Mucosa of descending colon (tissue), 3 donors: ENCODE results near the gene BUD31. TPM values are rescaled to one million over a fixed set of nuclear protein-coding genes. Genes with fewer than 3 reads are reported as not detected.

Experiments
- ATAC-seq: fragments of 200-7000 bp; cut with Tn5 transposase; one replicate; pipeline ENCODE4 v1.9.1; 2020; ENCODE audit warnings: mild to moderate bottlenecking, moderate library complexity
- DNase-seq, 3 donors: peaks; one replicate each; pipeline ENCODE4 v3.0.0-alpha.2; 2020
- H3K36me3 ChIP-seq: fragments of 200-600 bp; one replicate; pipeline ENCODE4 v1.8.0; 2021; ENCODE audit warnings: low read depth, mild to moderate bottlenecking
- H3K4me1 ChIP-seq: fragments of 200-600 bp; one replicate; pipeline ENCODE4 v1.8.0; 2021; ENCODE audit warnings: low read depth, mild to moderate bottlenecking
- H3K4me3 ChIP-seq: fragments of 200-600 bp; one replicate; pipeline ENCODE4 v1.8.0; 2021; ENCODE audit warnings: mild to moderate bottlenecking
- H3K9me3 ChIP-seq: fragments of 200-600 bp; one replicate; pipeline ENCODE4 v1.8.0; 2021; ENCODE audit warnings: mild to moderate bottlenecking
- intact Hi-C, 2 donors: fragments of 100-400 bp; cut with DNase I in 1 of 2; cut with micrococcal nuclease in 1 of 2; formaldehyde crosslinking; loops; one replicate each; pipeline versions ENCODE4 v1.11.0 to v1.11.1; 2022; cut with DNase I, micrococcal nuclease
- total RNA-seq, 3 donors: library from RNA; stranded (reverse); fragmentation: NEBNext Ultra II Directional in 2 of 3; extraction: Animal tissue kit (Norgen Biotek cat#: 25700) in 2 of 3; gene quantifications; one replicate each; pipeline versions ENCODE4 v1.2.1 to v1.2.4, GENCODE V29; 2021 to 2023
- TF ChIP-seq, protein P1 (sequence below): fragments of 200-600 bp; IDR thresholded peaks from one replicate; pipeline ENCODE4 v1.8.0; 2022; ENCODE audit warnings: antibody characterized with exemption, mild to moderate bottlenecking
- donor health status: DM: no; HTN: no; CAD: no; lungs with moderate emphysema.
- donor health status: DM: no; HTN: no; CAD: no.
- donor health status: DM: no; HTN: yes; CAD: no.

BUD31 gene
- total RNA-seq, 3 donors from 2014 or later, result 67.3 to 79.5 (median 76.7) TPM

DNA sequence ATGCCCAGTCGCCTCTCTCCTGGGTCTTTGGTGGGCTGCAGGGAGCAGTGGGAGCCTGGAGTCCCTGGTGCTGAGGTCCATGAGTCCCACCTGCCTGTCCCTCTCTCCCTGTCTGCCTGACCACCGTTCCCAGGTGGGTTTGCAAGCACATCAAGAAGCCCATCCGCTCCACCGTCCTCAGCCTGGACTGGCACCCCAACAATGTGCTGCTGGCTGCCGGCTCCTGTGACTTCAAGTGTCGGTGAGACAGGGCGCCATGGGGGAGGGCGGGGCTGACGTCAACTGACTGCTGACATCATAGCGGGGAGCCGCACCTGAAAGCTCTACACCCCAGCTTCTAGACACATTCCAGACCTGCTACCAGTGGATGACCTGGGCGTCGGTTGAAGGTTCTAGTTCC, 19.0 kb upstream of the BUD31 start:
- intact Hi-C loops, result no loop called here
- H3K4me3 ChIP-seq, result no peak overlapping the region
- H3K36me3 ChIP-seq, result no peaks in the 10 kb centered on the region
- TF ChIP-seq, protein P1, sequence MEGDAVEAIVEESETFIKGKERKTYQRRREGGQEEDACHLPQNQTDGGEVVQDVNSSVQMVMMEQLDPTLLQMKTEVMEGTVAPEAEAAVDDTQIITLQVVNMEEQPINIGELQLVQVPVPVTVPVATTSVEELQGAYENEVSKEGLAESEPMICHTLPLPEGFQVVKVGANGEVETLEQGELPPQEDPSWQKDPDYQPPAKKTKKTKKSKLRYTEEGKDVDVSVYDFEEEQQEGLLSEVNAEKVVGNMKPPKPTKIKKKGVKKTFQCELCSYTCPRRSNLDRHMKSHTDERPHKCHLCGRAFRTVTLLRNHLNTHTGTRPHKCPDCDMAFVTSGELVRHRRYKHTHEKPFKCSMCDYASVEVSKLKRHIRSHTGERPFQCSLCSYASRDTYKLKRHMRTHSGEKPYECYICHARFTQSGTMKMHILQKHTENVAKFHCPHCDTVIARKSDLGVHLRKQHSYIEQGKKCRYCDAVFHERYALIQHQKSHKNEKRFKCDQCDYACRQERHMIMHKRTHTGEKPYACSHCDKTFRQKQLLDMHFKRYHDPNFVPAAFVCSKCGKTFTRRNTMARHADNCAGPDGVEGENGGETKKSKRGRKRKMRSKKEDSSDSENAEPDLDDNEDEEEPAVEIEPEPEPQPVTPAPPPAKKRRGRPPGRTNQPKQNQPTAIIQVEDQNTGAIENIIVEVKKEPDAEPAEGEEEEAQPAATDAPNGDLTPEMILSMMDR, result no peak
- peaks cover 21% of the 10 kb centered on the region for H3K4me1 ChIP-seq
- DNase-seq (no peak), ATAC-seq (no peak)
- no peaks in the 10 kb centered on the region for H3K9me3 ChIP-seq

DNA sequence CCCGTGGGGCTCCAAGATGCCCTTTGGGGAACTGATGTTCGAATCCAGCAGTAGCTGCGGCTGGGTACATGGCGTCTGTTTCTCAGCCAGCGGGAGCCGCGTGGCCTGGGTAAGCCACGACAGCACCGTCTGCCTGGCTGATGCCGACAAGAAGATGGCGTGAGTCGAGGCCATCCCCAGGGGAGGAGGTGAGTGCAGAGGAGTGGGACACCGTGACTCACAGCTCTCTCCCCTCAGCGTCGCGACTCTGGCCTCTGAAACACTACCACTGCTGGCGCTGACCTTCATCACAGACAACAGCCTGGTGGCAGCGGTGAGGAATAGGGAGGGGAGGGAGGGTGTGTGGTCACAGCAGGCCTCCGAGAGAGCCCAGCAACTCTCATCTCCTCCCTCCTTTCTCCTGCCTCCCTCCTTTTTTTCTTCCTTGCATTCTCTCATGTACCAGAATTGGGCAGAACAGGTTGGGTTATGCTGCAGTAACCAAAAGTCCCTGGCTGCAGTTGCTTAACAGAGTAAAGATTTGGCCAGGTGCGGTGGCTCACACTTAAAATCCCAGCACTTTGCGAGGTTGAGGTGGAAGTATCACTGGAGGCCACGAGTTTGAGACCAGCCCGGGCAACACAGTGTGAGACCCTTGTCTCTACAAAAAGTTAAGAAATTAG, 17.7 kb upstream of the BUD31 start:
- intact Hi-C loops, result no loop called here
- Histone ChIP-seq H3K9me3 (no peaks in the 10 kb centered on the region), H3K36me3 (no peaks in the 10 kb centered on the region), H3K4me3 (no peak overlapping the region), H3K4me1 (peaks cover 21% of the 10 kb centered on the region)
- no peak for ATAC-seq
- no peak for DNase-seq
- TF ChIP-seq, protein P1, result no peak

DNA sequence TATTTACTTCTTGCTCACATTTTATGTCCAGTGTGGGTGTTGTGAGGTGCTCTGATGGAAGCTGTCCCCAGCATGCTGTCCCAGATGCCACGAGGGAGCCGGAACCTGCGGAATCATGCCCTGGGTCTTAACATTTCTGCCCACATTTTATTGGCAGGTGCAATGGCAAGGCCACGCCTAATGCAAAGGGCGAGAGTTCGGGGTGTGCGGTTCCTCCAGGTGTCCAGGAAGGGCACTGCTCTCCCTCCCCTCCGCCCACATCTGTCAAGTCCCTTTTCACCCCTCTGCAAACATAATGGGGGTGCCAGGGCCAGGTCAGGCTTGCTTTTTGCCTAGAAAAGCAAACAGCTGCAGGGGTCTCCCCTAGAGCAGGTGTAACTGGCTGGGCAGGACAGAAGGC, 16.7 kb upstream of the BUD31 start:
- DNase-seq, result peak in 2 of 3 donors; percentile 51 to 69
- Histone ChIP-seq H3K9me3 (no peaks in the 10 kb centered on the region), H3K36me3 (no peaks in the 10 kb centered on the region), H3K4me3 (no peak overlapping the region), H3K4me1 (peaks cover 21% of the 10 kb centered on the region)
- peak; percentile 50 for ATAC-seq
- TF ChIP-seq, protein P1, result no peak
- intact Hi-C loops, result no loop called here

DNA sequence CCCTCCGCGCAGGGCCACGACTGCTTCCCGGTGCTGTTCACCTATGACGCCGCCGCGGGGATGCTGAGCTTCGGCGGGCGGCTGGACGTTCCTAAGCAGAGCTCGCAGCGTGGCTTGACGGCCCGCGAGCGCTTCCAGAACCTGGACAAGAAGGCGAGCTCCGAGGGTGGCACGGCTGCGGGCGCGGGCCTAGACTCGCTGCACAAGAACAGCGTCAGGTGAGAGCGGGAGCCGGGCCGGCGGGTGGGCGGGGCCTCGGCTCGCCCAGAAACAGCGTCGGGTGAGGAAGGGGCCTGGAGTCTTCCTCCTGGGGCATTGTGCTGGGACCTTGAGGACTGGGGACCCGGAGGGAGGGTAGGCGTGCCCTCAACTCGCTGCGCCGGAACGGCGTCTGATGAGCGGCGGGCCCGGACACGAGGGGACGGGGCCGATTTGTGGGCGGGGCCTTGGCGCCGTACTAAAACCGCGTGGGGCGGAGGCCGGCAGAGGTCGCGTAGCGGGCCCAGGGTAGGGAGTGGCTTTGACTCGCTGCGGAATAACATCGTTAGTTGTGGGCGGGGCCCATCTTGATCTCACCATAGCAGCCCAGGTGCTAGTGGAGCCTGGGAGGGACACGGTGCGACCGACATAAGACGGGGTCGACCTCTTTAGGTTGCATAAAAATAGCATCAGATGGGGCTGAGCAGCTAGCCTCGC, 16.0 kb upstream of the BUD31 start:
- no peaks in the 10 kb centered on the region for H3K36me3 ChIP-seq
- H3K4me1 ChIP-seq, result peaks cover 21% of the 10 kb centered on the region
- intact Hi-C loops, result no loop called here
- no peaks in the 10 kb centered on the region for H3K9me3 ChIP-seq
- ATAC-seq, result peak; percentile 92
- TF ChIP-seq, protein P1, result no peak
- H3K4me3 ChIP-seq, result peak overlapping the region; percentile 17
- DNase-seq, result peak; percentile 92 to 93 (median 93)

DNA sequence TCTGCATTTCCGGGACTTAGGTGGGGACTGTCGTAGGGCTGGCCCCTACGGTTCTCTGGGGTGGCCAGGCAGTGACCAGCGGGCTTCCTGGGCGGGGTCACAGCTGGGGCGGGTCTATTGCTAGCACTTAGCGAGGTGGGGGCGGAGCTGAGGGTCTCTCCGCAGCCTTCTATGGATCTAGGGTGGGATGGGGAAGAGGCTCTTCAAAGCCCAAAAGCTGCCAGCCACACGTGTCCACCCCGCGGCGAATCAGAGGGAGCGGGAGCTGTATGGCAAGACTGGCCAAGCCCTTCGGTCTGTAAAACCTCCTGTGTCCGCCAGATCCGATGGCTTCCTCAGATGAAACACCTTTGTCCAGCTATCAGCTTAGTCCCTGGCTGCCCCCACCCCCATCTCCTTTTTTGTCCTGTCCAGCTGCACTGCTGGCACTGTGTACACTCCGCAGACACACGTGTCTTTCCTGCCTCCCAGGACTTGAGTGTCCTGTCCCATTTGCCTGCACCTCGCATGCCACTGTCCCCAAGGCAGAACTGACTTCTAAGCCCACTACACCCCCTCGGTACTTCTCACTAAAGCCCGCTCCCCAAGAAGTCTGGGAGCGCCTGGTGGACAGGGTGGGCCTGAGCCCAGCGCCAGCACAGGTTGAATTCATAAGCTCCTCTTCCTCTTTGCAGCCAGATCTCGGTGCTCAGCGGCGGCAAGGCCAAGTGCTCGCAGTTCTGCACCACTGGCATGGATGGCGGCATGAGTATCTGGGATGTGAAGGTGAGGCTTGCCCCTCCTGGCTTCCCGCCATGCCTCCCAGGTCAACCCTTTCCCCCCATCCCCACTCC, 15.2 kb upstream of the BUD31 start:
- Histone ChIP-seq H3K36me3 (no peaks in the 10 kb centered on the region), H3K4me1 (peaks cover 21% of the 10 kb centered on the region), H3K9me3 (no peaks in the 10 kb centered on the region), H3K4me3 (no peak overlapping the region)
- TF ChIP-seq, protein P1, result no peak
- intact Hi-C loops, result no loop called here
- ATAC-seq, result peak; percentile 50
- peak in 1 of 3 donors; percentile 76 for DNase-seq
